BLaER1 (cell line): ENCODE data around the gene HIVEP3.

ENCODE experiments used
- H3K27ac ChIP-seq: shearing (Covaris generic); formaldehyde crosslinking; 2 replicates; pipeline ENCODE4 v1.8.1; 2022
- H3K27me3 ChIP-seq: shearing (Covaris generic); formaldehyde crosslinking; 2 replicates; pipeline ENCODE4 v1.8.1; 2022
- H3K36me3 ChIP-seq: shearing (Covaris generic); formaldehyde crosslinking; 2 replicates; pipeline ENCODE4 v1.8.1; 2022
- H3K4me1 ChIP-seq: shearing (Covaris generic); formaldehyde crosslinking; 2 replicates; pipeline ENCODE4 v1.8.1; 2022
- H3K4me2 ChIP-seq: shearing (Covaris generic); formaldehyde crosslinking; 2 replicates; pipeline ENCODE4 v1.8.1; 2022
- H3K4me3 ChIP-seq: shearing (Covaris generic); formaldehyde crosslinking; 2 replicates; pipeline ENCODE4 v1.8.1; 2022
- H3K9ac ChIP-seq: shearing (Covaris generic); formaldehyde crosslinking; 2 replicates; pipeline ENCODE4 v1.8.1; 2022
- H3K9me3 ChIP-seq: shearing (Covaris generic); formaldehyde crosslinking; 2 replicates; pipeline ENCODE4 v1.8.1; 2022
- H4K20me1 ChIP-seq: shearing (Covaris generic); formaldehyde crosslinking; 2 replicates; pipeline ENCODE4 v1.8.1; 2022
- Cebpa-rat ChIP-seq: shearing (Covaris generic); IDR thresholded peaks from 2 replicates; pipeline ENCODE4 v1.8.1; 2022

HIVEP3 gene

GRCh38 chr1:41682149-41682548 is 236.6 kb downstream of the HIVEP3 start:
- Histone ChIP-seq H3K4me1 (peaks cover 81% of the 10 kb centered on the region), H3K9me3 (no peaks in the 10 kb centered on the region), H3K27me3 (no peaks in the 10 kb centered on the region; the same call in 1 of the 2 replicates), H3K36me3 (no peaks in the 10 kb centered on the region), H4K20me1 (no peaks in the 10 kb centered on the region), H3K9ac (no peak overlapping the region), H3K4me2 (peak overlapping the region; percentile 78; the same call in 1 of the 2 replicates), H3K27ac (peak overlapping the region; percentile 69; the same call in 1 of the 2 replicates), H3K4me3 (no peak overlapping the region)
- TF ChIP-seq Cebpa-rat = no peak

- Histone ChIP-seq H3K4me1 (peaks cover 87% of the 10 kb centered on the region), H3K36me3 (no peaks in the 10 kb centered on the region), H3K9me3 (no peaks in the 10 kb centered on the region), H4K20me1 (no peaks in the 10 kb centered on the region), H3K27me3 (no peaks in the 10 kb centered on the region; the same call in 1 of the 2 replicates), H3K27ac (0 out of 2 replicates have a peak overlapping the region, but pooled peaks have one; percentile 18), H3K4me2 (0 out of 2 replicates have a peak overlapping the region, but pooled peaks have one; percentile 78), H3K4me3 (no peak overlapping the region), H3K9ac (no peak overlapping the region)
- TF ChIP-seq Cebpa-rat = no peak
These were observed 237.2 kb downstream of the HIVEP3 start for GRCh38 chr1:41681331-41682098.

- no peak overlapping the region for H3K4me3 ChIP-seq
- H3K27ac ChIP-seq = 0 out of 2 replicates have a peak overlapping the region, but pooled peaks have one; percentile 1
- no peaks in the 10 kb centered on the region; the same call in 1 of the 2 replicates for H3K27me3 ChIP-seq
- TF ChIP-seq Cebpa-rat = no peak
- no peaks in the 10 kb centered on the region for H3K36me3 ChIP-seq
- no peak overlapping the region for H3K9ac ChIP-seq
- H3K9me3 ChIP-seq = no peaks in the 10 kb centered on the region
- peak overlapping the region; percentile 82 for H3K4me2 ChIP-seq
- H3K4me1 ChIP-seq = peaks cover 93% of the 10 kb centered on the region
- no peaks in the 10 kb centered on the region for H4K20me1 ChIP-seq
These were observed 238.7 kb downstream of the HIVEP3 start for GRCh38 chr1:41679994-41680393.

GRCh38 chr1:41679531-41679930 is 239.2 kb downstream of the HIVEP3 start:
- Histone ChIP-seq H3K4me3 (no peak overlapping the region), H3K9ac (no peak overlapping the region), H3K27ac (peak overlapping the region; percentile 75; the same call in 1 of the 2 replicates), H3K36me3 (no peaks in the 10 kb centered on the region), H3K9me3 (no peaks in the 10 kb centered on the region), H3K4me2 (peak overlapping the region; percentile 82), H3K27me3 (no peaks in the 10 kb centered on the region; the same call in 1 of the 2 replicates), H3K4me1 (peaks cover 93% of the 10 kb centered on the region), H4K20me1 (no peaks in the 10 kb centered on the region)
- TF ChIP-seq Cebpa-rat = no peak

- no peaks in the 10 kb centered on the region for H3K9me3 ChIP-seq
- no peaks in the 10 kb centered on the region; the same call in 1 of the 2 replicates for H3K27me3 ChIP-seq
- no peak overlapping the region for H3K4me3 ChIP-seq
- H3K36me3 ChIP-seq = no peaks in the 10 kb centered on the region
- peak overlapping the region; percentile 21; the same call in 1 of the 2 replicates for H3K9ac ChIP-seq
- no peak for TF ChIP-seq Cebpa-rat
- H3K27ac ChIP-seq = peak overlapping the region; percentile 75
- H3K4me1 ChIP-seq = peaks cover 93% of the 10 kb centered on the region
- peak overlapping the region; percentile 82 for H3K4me2 ChIP-seq
- H4K20me1 ChIP-seq = no peaks in the 10 kb centered on the region
These were observed 240.4 kb downstream of the HIVEP3 start for GRCh38 chr1:41678111-41678878.

- Histone ChIP-seq H3K4me1 (peaks cover 93% of the 10 kb centered on the region), H3K9ac (0 out of 2 replicates have a peak overlapping the region, but pooled peaks have one; percentile 21), H3K4me2 (peak overlapping the region; percentile 82), H3K9me3 (no peaks in the 10 kb centered on the region), H3K27me3 (no peaks in the 10 kb centered on the region; the same call in 1 of the 2 replicates), H3K4me3 (no peak overlapping the region), H3K27ac (peak overlapping the region; percentile 75), H4K20me1 (no peaks in the 10 kb centered on the region), H3K36me3 (no peaks in the 10 kb centered on the region)
- no peak for TF ChIP-seq Cebpa-rat
These were observed 241.1 kb downstream of the HIVEP3 start for GRCh38 chr1:41677620-41678019.

- TF ChIP-seq Cebpa-rat = no peak
- no peak overlapping the region; the same call in 1 of the 2 replicates for H3K9ac ChIP-seq
- no peaks in the 10 kb centered on the region for H3K27me3 ChIP-seq
- peaks cover 100% of the 10 kb centered on the region for H3K4me1 ChIP-seq
- peak overlapping the region; percentile 86 for H3K27ac ChIP-seq
- H3K9me3 ChIP-seq = no peaks in the 10 kb centered on the region
- no peaks in the 10 kb centered on the region for H3K36me3 ChIP-seq
- no peaks in the 10 kb centered on the region for H4K20me1 ChIP-seq
- no peak overlapping the region for H3K4me3 ChIP-seq
- H3K4me2 ChIP-seq = peak overlapping the region; percentile 91
These were observed 243.3 kb downstream of the HIVEP3 start for GRCh38 chr1:41675401-41675800.

- peaks cover 100% of the 10 kb centered on the region for H3K4me1 ChIP-seq
- no peaks in the 10 kb centered on the region for H3K9me3 ChIP-seq
- H3K9ac ChIP-seq = peak overlapping the region; percentile 59; the same call in 1 of the 2 replicates
- H3K27ac ChIP-seq = peak overlapping the region; percentile 86
- no peaks in the 10 kb centered on the region for H4K20me1 ChIP-seq
- no peak for TF ChIP-seq Cebpa-rat
- H3K4me3 ChIP-seq = no peak overlapping the region
- H3K36me3 ChIP-seq = no peaks in the 10 kb centered on the region
- no peaks in the 10 kb centered on the region for H3K27me3 ChIP-seq
- H3K4me2 ChIP-seq = peak overlapping the region; percentile 91
These were observed 244.2 kb downstream of the HIVEP3 start for GRCh38 chr1:41674522-41674921.

- H3K4me1 ChIP-seq = peaks cover 100% of the 10 kb centered on the region
- H3K9me3 ChIP-seq = no peaks in the 10 kb centered on the region
- no peaks in the 10 kb centered on the region for H3K36me3 ChIP-seq
- H3K27ac ChIP-seq = peak overlapping the region; percentile 86
- H3K9ac ChIP-seq = peak overlapping the region; percentile 59
- peak overlapping the region; percentile 91 for H3K4me2 ChIP-seq
- no peaks in the 10 kb centered on the region for H4K20me1 ChIP-seq
- H3K4me3 ChIP-seq = peak overlapping the region; percentile 56
- H3K27me3 ChIP-seq = no peaks in the 10 kb centered on the region
- no peak for TF ChIP-seq Cebpa-rat
These were observed 244.9 kb downstream of the HIVEP3 start for GRCh38 chr1:41673806-41674205.
